ENCODE data around the gene KCNH1.

The KCNH1 gene

GRCh38 chr1:210792250-210793102 lies 341.5 kb downstream of the KCNH1 start:
- DNase-seq: no peak

GRCh38 chr1:210790196-210790595 lies 343.8 kb downstream of the KCNH1 start:
- no peak for DNase-seq

- no peak for DNase-seq
Observed at GRCh38 chr1:210787800-210788199, 346.1 kb downstream of the KCNH1 start.

- no peak for DNase-seq
Observed at GRCh38 chr1:210786546-210786945, 347.4 kb downstream of the KCNH1 start.

GRCh38 chr1:210783925-210784324 lies 350.0 kb downstream of the KCNH1 start:
- DNase-seq: no peak

GRCh38 chr1:210781652-210782051 lies 352.3 kb downstream of the KCNH1 start:
- no peak for DNase-seq

- DNase-seq: no peak
Observed at GRCh38 chr1:210779269-210779668, 354.7 kb downstream of the KCNH1 start.

GRCh38 chr1:210777914-210778313 lies 356.0 kb downstream of the KCNH1 start:
- no peak for DNase-seq

- DNase-seq: no peak
Observed at GRCh38 chr1:210776712-210777111, 357.2 kb downstream of the KCNH1 start.

GRCh38 chr1:210775289-210775688 lies 358.7 kb downstream of the KCNH1 start:
- DNase-seq: no peak

- no peak for DNase-seq
Observed at GRCh38 chr1:210773450-210773849, 360.5 kb downstream of the KCNH1 start.

- DNase-seq: no peak
Observed at GRCh38 chr1:210771131-210771530, 362.8 kb downstream of the KCNH1 start.

- no peak for DNase-seq
Observed at GRCh38 chr1:210770396-210770984, 363.5 kb downstream of the KCNH1 start.

- DNase-seq: no peak
Observed at GRCh38 chr1:210769473-210769872, 364.5 kb downstream of the KCNH1 start.

GRCh38 chr1:210764536-210764935 lies 369.4 kb downstream of the KCNH1 start:
- DNase-seq: no peak

- DNase-seq: no peak
Observed at GRCh38 chr1:210758761-210759160, 375.2 kb downstream of the KCNH1 start.

GRCh38 chr1:210758261-210758660 lies 375.7 kb downstream of the KCNH1 start:
- no peak for DNase-seq

GRCh38 chr1:210757677-210758076 lies 376.3 kb downstream of the KCNH1 start:
- no peak for DNase-seq

- DNase-seq: no peak
Observed at GRCh38 chr1:210755991-210756659, 377.8 kb downstream of the KCNH1 start.

GRCh38 chr1:210754878-210755665 lies 378.9 kb downstream of the KCNH1 start:
- no peak for DNase-seq

- no peak for DNase-seq
Observed at GRCh38 chr1:210751911-210752310, 382.0 kb downstream of the KCNH1 start.

GRCh38 chr1:210750468-210750867 lies 383.5 kb downstream of the KCNH1 start:
- no peak for DNase-seq

GRCh38 chr1:210748796-210749195 lies 385.2 kb downstream of the KCNH1 start:
- DNase-seq: no peak
